CD4-positive, alpha-beta T cell (primary cell): ENCODE results near the gene TAS1R2. TPM values are rescaled to one million over a fixed set of nuclear protein-coding genes. Genes with fewer than 3 reads are reported as not detected.

Experiments
- ATAC-seq: fragments of 200-7000 bp; cut with Tn5 transposase; one replicate; pipeline ENCODE4 v1.10.0; 2022; ENCODE audit warnings: mild to moderate bottlenecking; ENCODE audit not compliant: poor library complexity
- CTCF ChIA-PET: fragments of 350-600 bp; sonication (Branson Sonifier 250); formaldehyde crosslinking; loops from one replicate; lab custom pipeline; 2021; ENCODE audit warnings: antibody characterized with exemption, inconsistent platforms; lab: Charles Lee
- POLR2A ChIA-PET: fragments of 350-600 bp; sonication (Branson Sonifier 250); formaldehyde crosslinking; loops from one replicate; lab custom pipeline; 2021; ENCODE audit warnings: antibody characterized with exemption, inconsistent platforms; lab: Charles Lee
- DNase-seq, 14 experiments: peaks; one replicate each; pipeline ENCODE4 v3.0.0-alpha.2; 2013 to 2020; ENCODE audit warnings: mixed read lengths in 2 of 14
- H3K27ac ChIP-seq, 2 donors: one replicate each; pipeline versions ENCODE4 v1.5.1 to v1.7.0; 2013; ENCODE audit warnings: low read length in 2 of 2, low read depth in 1 of 2, mild to moderate bottlenecking in 1 of 2
- H3K27me3 ChIP-seq, 2 experiments: 1 replicate in 1 of 2; 2 replicates in 1 of 2; pipeline versions ENCODE4 v1.6.1 to v1.7.0; 2013; ENCODE audit warnings: low read length in 2 of 2, control low read depth in 1 of 2, mild to moderate bottlenecking in 1 of 2, moderate library complexity in 1 of 2; ENCODE audit not compliant: insufficient read depth in 2 of 2, control insufficient read depth in 1 of 2
- H3K36me3 ChIP-seq: one replicate; pipeline ENCODE4 v1.6.1; 2013; ENCODE audit warnings: low read length, control low read depth; ENCODE audit not compliant: insufficient read depth
- H3K4me1 ChIP-seq: one replicate; pipeline ENCODE4 v1.6.1; 2013; ENCODE audit warnings: low read length, control low read depth; ENCODE audit not compliant: insufficient read depth
- H3K4me3 ChIP-seq: one replicate; pipeline ENCODE4 v1.5.1; 2013; ENCODE audit warnings: mild to moderate bottlenecking, low read length, moderate library complexity
- H3K9me3 ChIP-seq, 2 experiments: 1 replicate in 1 of 2; 2 replicates in 1 of 2; pipeline versions ENCODE4 v1.6.1 to v1.7.0; 2013; ENCODE audit warnings: low read length in 2 of 2, mild to moderate bottlenecking in 2 of 2, control low read depth in 1 of 2, moderate library complexity in 1 of 2; ENCODE audit not compliant: control insufficient read depth in 1 of 2, insufficient read depth in 1 of 2
- H3K27ac Mint-ChIP-seq: one replicate; pipeline ENCODE4 v1.8.0; 2020; ENCODE audit warnings: mixed read lengths
- H3K27me3 Mint-ChIP-seq: one replicate; pipeline ENCODE4 v1.8.0; 2021; ENCODE audit warnings: mixed read lengths
- H3K36me3 Mint-ChIP-seq: one replicate; pipeline ENCODE4 v1.8.0; 2021; ENCODE audit warnings: low read depth, mixed read lengths
- H3K4me1 Mint-ChIP-seq: one replicate; pipeline ENCODE4 v1.8.0; 2021; ENCODE audit warnings: low read depth, mixed read lengths
- H3K4me3 Mint-ChIP-seq: one replicate; pipeline ENCODE4 v1.8.0; 2020; ENCODE audit warnings: mild to moderate bottlenecking, mixed read lengths
- H3K9me3 Mint-ChIP-seq: one replicate; pipeline ENCODE4 v1.8.0; 2020; ENCODE audit warnings: mixed read lengths
- intact Hi-C, 2 experiments: fragments of 100-400 bp; cut with DNase I in 1 of 2; cut with micrococcal nuclease in 1 of 2; formaldehyde crosslinking; loops; one replicate each; pipeline versions ENCODE4 v1.15.1 to v1.9.0; 2023 to 2025; cut with DNase I, micrococcal nuclease
- total RNA-seq, 174 experiments: library from RNA in 2 of 174; stranded (reverse) in 2 of 174; gene quantifications; one replicate each; pipeline ENCODE4 v1.2.3 and lab custom pipeline; 2021 to 2026
- TF ChIP-seq, protein P1 (sequence below): fragments of 200-600 bp; IDR thresholded peaks from one replicate; pipeline ENCODE4 v1.8.0; 2022; ENCODE audit warnings: antibody characterized with exemption, mild to moderate bottlenecking

Gene TAS1R2
- total RNA-seq, 2 experiments from 2014 or later, result not detected

DNA sequence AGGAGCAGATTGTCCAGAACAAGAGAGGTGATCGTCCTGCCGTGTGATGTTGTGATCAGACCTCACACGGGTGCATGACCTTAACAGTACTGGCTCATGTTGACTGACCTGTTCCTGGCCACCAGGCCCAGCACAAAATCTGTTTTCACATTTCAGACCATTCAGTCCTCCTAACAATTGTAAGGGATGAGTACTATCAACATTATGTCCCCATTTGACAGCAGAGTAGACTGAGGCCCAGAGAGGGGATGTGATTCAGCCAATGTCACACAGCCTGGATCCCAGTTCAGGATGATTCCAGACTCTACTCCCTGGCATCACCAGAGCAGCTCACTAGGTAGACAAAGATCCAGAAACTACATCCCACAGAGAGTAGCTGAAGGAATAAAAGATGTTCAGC is 7.4 kb upstream of the TAS1R2 start:
- Histone ChIP-seq H3K4me1 (no peaks in the 10 kb centered on the region), H3K27ac (no peak overlapping the region), H3K4me3 (no peak overlapping the region), H3K9me3 (no peaks in the 10 kb centered on the region), H3K36me3 (no peaks in the 10 kb centered on the region), H3K27me3 (peaks cover 0 to 6% of the 10 kb centered on the region in 2 experiments)
- no peak for DNase-seq
- no peak for ATAC-seq
- H3K27ac Mint-ChIP-seq, result no peak overlapping the region
- H3K9me3 Mint-ChIP-seq, result no peaks in the 10 kb centered on the region
- H3K4me1 Mint-ChIP-seq, result no peaks in the 10 kb centered on the region
- intact Hi-C loops, result no loop called here
- TF ChIP-seq, protein P1, sequence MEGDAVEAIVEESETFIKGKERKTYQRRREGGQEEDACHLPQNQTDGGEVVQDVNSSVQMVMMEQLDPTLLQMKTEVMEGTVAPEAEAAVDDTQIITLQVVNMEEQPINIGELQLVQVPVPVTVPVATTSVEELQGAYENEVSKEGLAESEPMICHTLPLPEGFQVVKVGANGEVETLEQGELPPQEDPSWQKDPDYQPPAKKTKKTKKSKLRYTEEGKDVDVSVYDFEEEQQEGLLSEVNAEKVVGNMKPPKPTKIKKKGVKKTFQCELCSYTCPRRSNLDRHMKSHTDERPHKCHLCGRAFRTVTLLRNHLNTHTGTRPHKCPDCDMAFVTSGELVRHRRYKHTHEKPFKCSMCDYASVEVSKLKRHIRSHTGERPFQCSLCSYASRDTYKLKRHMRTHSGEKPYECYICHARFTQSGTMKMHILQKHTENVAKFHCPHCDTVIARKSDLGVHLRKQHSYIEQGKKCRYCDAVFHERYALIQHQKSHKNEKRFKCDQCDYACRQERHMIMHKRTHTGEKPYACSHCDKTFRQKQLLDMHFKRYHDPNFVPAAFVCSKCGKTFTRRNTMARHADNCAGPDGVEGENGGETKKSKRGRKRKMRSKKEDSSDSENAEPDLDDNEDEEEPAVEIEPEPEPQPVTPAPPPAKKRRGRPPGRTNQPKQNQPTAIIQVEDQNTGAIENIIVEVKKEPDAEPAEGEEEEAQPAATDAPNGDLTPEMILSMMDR, result no peak
- ChIA-PET POLR2A (no interaction called here), CTCF (no interaction called here)
- H3K36me3 Mint-ChIP-seq, result no peaks in the 10 kb centered on the region
- no peaks in the 10 kb centered on the region for H3K27me3 Mint-ChIP-seq
- H3K4me3 Mint-ChIP-seq, result no peak overlapping the region

DNA sequence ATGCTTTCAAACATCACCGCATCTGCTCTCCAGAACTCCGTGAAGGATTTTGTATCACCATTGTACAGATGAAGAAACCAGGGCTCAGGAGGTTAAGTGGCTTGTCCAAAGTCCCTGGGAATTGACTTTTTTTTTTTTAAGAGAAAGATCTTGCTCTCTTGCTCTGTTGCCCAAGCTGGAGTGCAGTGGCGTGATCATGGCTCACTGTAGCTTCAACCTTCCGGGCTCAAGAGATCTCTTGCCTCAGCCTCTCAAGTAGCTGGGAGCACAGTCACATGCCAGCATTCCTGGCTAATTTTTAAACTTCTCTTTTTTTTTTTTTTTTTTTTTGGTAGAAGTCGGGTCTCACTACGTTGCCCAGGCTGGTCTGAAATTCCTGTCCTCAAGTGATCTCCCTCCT is 6.9 kb upstream of the TAS1R2 start:
- no peak for ATAC-seq
- Histone ChIP-seq H3K27me3 (peaks cover 0 to 6% of the 10 kb centered on the region in 2 experiments), H3K4me1 (no peaks in the 10 kb centered on the region), H3K36me3 (no peaks in the 10 kb centered on the region), H3K27ac (no peak overlapping the region), H3K9me3 (no peaks in the 10 kb centered on the region), H3K4me3 (no peak overlapping the region)
- intact Hi-C loops, result no loop called here
- no peaks in the 10 kb centered on the region for H3K27me3 Mint-ChIP-seq
- no peak overlapping the region for H3K27ac Mint-ChIP-seq
- ChIA-PET CTCF (no interaction called here), POLR2A (no interaction called here)
- DNase-seq, result no peak
- TF ChIP-seq, protein P1, result no peak
- H3K9me3 Mint-ChIP-seq, result no peaks in the 10 kb centered on the region
- no peaks in the 10 kb centered on the region for H3K4me1 Mint-ChIP-seq
- H3K4me3 Mint-ChIP-seq, result no peak overlapping the region
- H3K36me3 Mint-ChIP-seq, result no peaks in the 10 kb centered on the region

DNA sequence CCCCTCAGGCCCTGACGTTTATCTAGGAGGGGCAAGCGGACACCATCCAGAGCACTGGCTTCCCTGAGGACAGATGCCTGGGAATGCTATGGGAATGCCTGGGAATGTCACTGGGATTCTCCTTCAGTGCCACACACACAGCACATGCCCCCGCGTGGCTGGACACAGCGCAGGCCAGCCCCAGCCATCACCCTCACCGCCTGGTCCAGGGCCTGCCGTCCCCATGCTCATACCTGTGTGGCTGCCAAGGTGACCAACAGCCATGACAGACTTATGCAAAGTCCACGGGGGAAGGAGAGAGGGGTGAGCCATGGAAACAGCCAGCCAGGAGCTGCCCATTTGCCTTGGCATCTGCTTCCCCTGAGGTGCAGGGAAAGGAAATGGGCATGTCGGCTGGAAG is 5.7 kb upstream of the TAS1R2 start:
- DNase-seq, result no peak
- H3K4me1 Mint-ChIP-seq, result no peaks in the 10 kb centered on the region
- H3K27me3 Mint-ChIP-seq, result no peaks in the 10 kb centered on the region
- TF ChIP-seq, protein P1, result no peak
- H3K4me3 ChIP-seq, result no peak overlapping the region
- no peaks in the 10 kb centered on the region for H3K9me3 ChIP-seq
- peaks cover 0 to 6% of the 10 kb centered on the region in 2 experiments for H3K27me3 ChIP-seq
- H3K36me3 ChIP-seq, result no peaks in the 10 kb centered on the region
- H3K9me3 Mint-ChIP-seq, result no peaks in the 10 kb centered on the region
- intact Hi-C loops, result no loop called here
- H3K4me3 Mint-ChIP-seq, result no peak overlapping the region
- no peaks in the 10 kb centered on the region for H3K4me1 ChIP-seq
- no peaks in the 10 kb centered on the region for H3K36me3 Mint-ChIP-seq
- CTCF ChIA-PET, result no interaction called here
- POLR2A ChIA-PET, result no interaction called here
- H3K27ac Mint-ChIP-seq, result no peak overlapping the region
- no peak for ATAC-seq
- no peak overlapping the region for H3K27ac ChIP-seq
